ENCODE results near the gene ST7. TPM values are rescaled to one million over a fixed set of nuclear protein-coding genes. Genes with fewer than 3 reads are reported as not detected.

Gene ST7
- polyA plus RNA-seq, 1 donor (not counting 4 experiments of a cell fraction or from before 2014, with no cell fraction given), result 16.9 TPM

- dilution Hi-C loops (cut with MboI; ENCODE audit: extremely low pct_ligation_motif_present, low sequenced_read_pairs), result no loop called here
These were observed 230.4 kb downstream of the ST7 start for GRCh38 chr7:117183729-117184128.

DNA sequence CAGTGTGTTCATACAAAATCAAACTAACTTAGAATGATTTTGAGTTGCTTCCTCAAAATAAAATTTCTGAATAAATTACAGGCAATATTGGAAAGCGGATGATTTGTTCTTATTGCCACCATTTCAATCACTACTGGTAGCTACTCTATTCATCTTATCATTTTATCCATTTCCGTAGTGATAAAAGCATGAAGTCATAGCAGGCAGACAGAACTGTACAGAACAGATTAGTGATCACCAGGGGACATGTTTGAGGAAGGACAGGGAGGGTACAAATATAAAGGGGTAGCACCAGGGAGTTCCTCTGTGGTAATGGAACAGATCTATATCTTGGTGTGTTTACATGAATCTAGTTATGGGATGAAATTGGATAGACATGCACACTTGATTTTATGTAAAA lies 231.1 kb downstream of the ST7 start:
- Histone ChIP-seq H3K79me2 (ENCODE audit: control insufficient read depth, insufficient read depth, low read length) (no peaks in the 10 kb centered on the region), H3K4me3 (ENCODE audit: control insufficient read depth in 2 of 3, extremely low read depth in 1 of 3, insufficient read depth in 2 of 3, low read depth in 1 of 3, low read length in 3 of 3) (no peak overlapping the region), H4K20me1 (ENCODE audit: control insufficient read depth, extremely low read depth, insufficient read depth, low read length) (no peaks in the 10 kb centered on the region), H3K36me3 (ENCODE audit: control insufficient read depth in 2 of 2, extremely low read depth in 1 of 2, insufficient read depth in 2 of 2, low read length in 2 of 2) (no peaks in the 10 kb centered on the region), H2AFZ (ENCODE audit: control insufficient read depth, low read length) (no peak overlapping the region), H3K9ac (ENCODE audit: control insufficient read depth, extremely low read depth, insufficient read depth, low read length) (no peak overlapping the region), H3K9me3 (ENCODE audit: control insufficient read depth, low read depth, low read length) (no peaks in the 10 kb centered on the region), H3K27ac (ENCODE audit: control insufficient read depth, insufficient read depth, low read length) (no peak overlapping the region), H3K9me1 (ENCODE audit: control insufficient read depth, extremely low read depth, insufficient read depth, low read length) (no peaks in the 10 kb centered on the region), H3K4me2 (ENCODE audit: control insufficient read depth, extremely low read depth, insufficient read depth, low read depth, low read length) (no peak overlapping the region), H3K4me1 (ENCODE audit: control insufficient read depth, extremely low read depth, insufficient read depth, low read length) (no peaks in the 10 kb centered on the region), H3K27me3 (ENCODE audit: control insufficient read depth, extremely low read depth, insufficient read depth, low read length) (no peaks in the 10 kb centered on the region)
- no peak for FAIRE-seq
- TF ChIP-seq CTCF (optimal IDR thresholded peaks at IDR 0.05 in 1 of 3, IDR thresholded peaks at IDR 0.05 in 1 of 3, conservative IDR thresholded peaks at IDR 0.05 in 1 of 3; ENCODE audit: extremely low read depth in 1 of 3, insufficient read depth in 2 of 3, low read length in 3 of 3) (no peak), EZH2 (IDR thresholded peaks at IDR 0.05; ENCODE audit: low read length) (no peak)
- dilution Hi-C loops (cut with MboI; ENCODE audit: extremely low pct_ligation_motif_present, low sequenced_read_pairs), result no loop called here
- DNase-seq (ENCODE audit: low read depth, low spot score), result no peak

More at GRCh38 chr7:117183729-117184128, 230.4 kb downstream of the ST7 start:
- DNase-seq (ENCODE audit: low read depth, low spot score), result no peak
- Histone ChIP-seq H3K9ac (ENCODE audit: control insufficient read depth, extremely low read depth, insufficient read depth, low read length) (no peak overlapping the region), H3K27ac (ENCODE audit: control insufficient read depth, insufficient read depth, low read length) (no peak overlapping the region), H3K27me3 (ENCODE audit: control insufficient read depth, extremely low read depth, insufficient read depth, low read length) (no peaks in the 10 kb centered on the region), H3K79me2 (ENCODE audit: control insufficient read depth, insufficient read depth, low read length) (no peaks in the 10 kb centered on the region), H3K4me2 (ENCODE audit: control insufficient read depth, extremely low read depth, insufficient read depth, low read depth, low read length) (no peak overlapping the region), H3K4me3 (ENCODE audit: control insufficient read depth in 2 of 3, extremely low read depth in 1 of 3, insufficient read depth in 2 of 3, low read depth in 1 of 3, low read length in 3 of 3) (no peak overlapping the region), H4K20me1 (ENCODE audit: control insufficient read depth, extremely low read depth, insufficient read depth, low read length) (no peaks in the 10 kb centered on the region), H3K4me1 (ENCODE audit: control insufficient read depth, extremely low read depth, insufficient read depth, low read length) (no peaks in the 10 kb centered on the region), H3K9me1 (ENCODE audit: control insufficient read depth, extremely low read depth, insufficient read depth, low read length) (no peaks in the 10 kb centered on the region), H3K36me3 (ENCODE audit: control insufficient read depth in 2 of 2, extremely low read depth in 1 of 2, insufficient read depth in 2 of 2, low read length in 2 of 2) (no peaks in the 10 kb centered on the region), H2AFZ (ENCODE audit: control insufficient read depth, low read length) (no peak overlapping the region), H3K9me3 (ENCODE audit: control insufficient read depth, low read depth, low read length) (no peaks in the 10 kb centered on the region)
- no peak for FAIRE-seq
- no peak for TF ChIP-seq CTCF (optimal IDR thresholded peaks at IDR 0.05 in 1 of 3, IDR thresholded peaks at IDR 0.05 in 1 of 3, conservative IDR thresholded peaks at IDR 0.05 in 1 of 3; ENCODE audit: extremely low read depth in 1 of 3, insufficient read depth in 2 of 3, low read length in 3 of 3)
- TF ChIP-seq EZH2 (IDR thresholded peaks at IDR 0.05; ENCODE audit: low read length), result no peak
